ENCODE data around the gene PRMT6.

The PRMT6 gene

GRCh38 chr1:107057197-107058133, 991 bp downstream of the PRMT6 start:
- DNase-seq (ENCODE audit: low read depth in 1 of 2, low spot score in 1 of 2), result peak; percentile 33 to 45
- Histone ChIP-seq H3K27ac (replicated peaks) (peak overlapping the region; percentile 67), H3K27me3 (ENCODE audit: insufficient read depth, poor library complexity, severe bottlenecking) (no peaks in the 10 kb centered on the region), H3K4me3 (replicated peaks; ENCODE audit: insufficient read depth, low read length) (peak overlapping the region; percentile 96)
- TF ChIP-seq POLR2AphosphoS5 (IDR thresholded peaks at IDR 0.05; ENCODE audit: low read depth) (peak; percentile 30; the same call in 1 of the 2 replicates), SPI1 (IDR thresholded peaks at IDR 0.05; ENCODE audit: borderline replicate concordance, low read depth) (no peak)

GRCh38 chr1:107058245-107059032, 2.0 kb downstream of the PRMT6 start:
- DNase-seq (ENCODE audit: low read depth in 1 of 2, low spot score in 1 of 2), result peak in 1 of 2 experiments; percentile 5
- no peaks in the 10 kb centered on the region for H3K27me3 ChIP-seq (ENCODE audit: insufficient read depth, poor library complexity, severe bottlenecking)
- peak overlapping the region; percentile 96 for H3K4me3 ChIP-seq (replicated peaks; ENCODE audit: insufficient read depth, low read length)
- no peak overlapping the region for H3K27ac ChIP-seq (replicated peaks)
- no peak for TF ChIP-seq REST (IDR thresholded peaks at IDR 0.05; ENCODE audit: insufficient replicate concordance, low read depth)
- TF ChIP-seq SPI1 (IDR thresholded peaks at IDR 0.05; ENCODE audit: borderline replicate concordance, low read depth), result no peak
- TF ChIP-seq POLR2AphosphoS5 (IDR thresholded peaks at IDR 0.05; ENCODE audit: low read depth), result no peak
- no peak for TF ChIP-seq CTCF (IDR thresholded peaks at IDR 0.05; ENCODE audit: insufficient read depth, low read length)
- no peak for TF ChIP-seq GABPA (IDR thresholded peaks at IDR 0.05; ENCODE audit: low read depth)

- TF ChIP-seq CTCF (IDR thresholded peaks at IDR 0.05; ENCODE audit: insufficient read depth, low read length) (no peak), GABPA (IDR thresholded peaks at IDR 0.05; ENCODE audit: low read depth) (no peak), POLR2AphosphoS5 (IDR thresholded peaks at IDR 0.05; ENCODE audit: low read depth) (no peak), REST (IDR thresholded peaks at IDR 0.05; ENCODE audit: insufficient replicate concordance, low read depth) (no peak), SPI1 (IDR thresholded peaks at IDR 0.05; ENCODE audit: borderline replicate concordance, low read depth) (no peak)
- Histone ChIP-seq H3K27me3 (ENCODE audit: insufficient read depth, poor library complexity, severe bottlenecking) (peaks cover 2% of the 10 kb centered on the region), H3K4me3 (replicated peaks; ENCODE audit: insufficient read depth, low read length) (no peak overlapping the region), H3K27ac (replicated peaks) (no peak overlapping the region)
- DNase-seq (ENCODE audit: low read depth in 1 of 2, low spot score in 1 of 2), result no peak
Observed at GRCh38 chr1:107061886-107062285, 5.4 kb downstream of the PRMT6 start.

- no peak for DNase-seq (ENCODE audit: low read depth in 1 of 2, low spot score in 1 of 2)
- peaks cover 4% of the 10 kb centered on the region for H3K27me3 ChIP-seq (ENCODE audit: insufficient read depth, poor library complexity, severe bottlenecking)
- TF ChIP-seq REST (IDR thresholded peaks at IDR 0.05; ENCODE audit: insufficient replicate concordance, low read depth), result no peak
- TF ChIP-seq POLR2AphosphoS5 (IDR thresholded peaks at IDR 0.05; ENCODE audit: low read depth), result no peak
- no peak for TF ChIP-seq GABPA (IDR thresholded peaks at IDR 0.05; ENCODE audit: low read depth)
- no peak for TF ChIP-seq CTCF (IDR thresholded peaks at IDR 0.05; ENCODE audit: insufficient read depth, low read length)
- no peak for TF ChIP-seq SPI1 (IDR thresholded peaks at IDR 0.05; ENCODE audit: borderline replicate concordance, low read depth)
- H3K4me3 ChIP-seq (replicated peaks; ENCODE audit: insufficient read depth, low read length), result no peak overlapping the region
- no peak overlapping the region for H3K27ac ChIP-seq (replicated peaks)
Observed at GRCh38 chr1:107073493-107073892, 17.0 kb downstream of the PRMT6 start.

All from HL-60 (cell line).